Ecto neural progenitor cell (in vitro differentiated cells): ENCODE results near the gene SH3YL1.
"Not testable (repeated sequence)": the region's sequence is repeated elsewhere in the genome, so short reads cannot be mapped to it uniquely, and the experiment has no call there.

Experiments used
- DNase-seq: peaks from one replicate; pipeline ENCODE4 v3.0.0-alpha.2; 2018; ENCODE audit warnings: low spot score

SH3YL1 gene

GRCh38 chr2:177733-178132, 86.1 kb downstream of the SH3YL1 start:
- DNase-seq, result no peak

DNA sequence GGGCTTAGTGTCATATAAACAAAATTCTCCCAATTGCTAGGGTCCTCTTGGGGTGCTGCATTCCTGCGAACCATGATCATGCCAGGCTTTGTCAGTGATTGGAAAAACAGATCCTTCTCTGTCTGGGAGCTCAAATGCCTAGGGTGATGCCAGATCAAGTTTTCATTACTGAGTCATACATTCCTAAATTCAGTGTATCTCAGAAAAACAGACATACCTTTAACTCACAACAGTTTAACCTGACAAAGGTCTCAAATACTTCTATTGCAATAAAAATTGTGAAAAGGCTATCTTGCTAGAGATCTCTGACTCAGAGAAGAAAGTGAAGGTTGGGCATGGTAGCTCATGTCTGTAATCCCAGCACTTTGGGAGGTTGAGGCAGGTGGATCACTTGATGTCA, 86.9 kb downstream of the SH3YL1 start:
- DNase-seq, result no peak

DNA sequence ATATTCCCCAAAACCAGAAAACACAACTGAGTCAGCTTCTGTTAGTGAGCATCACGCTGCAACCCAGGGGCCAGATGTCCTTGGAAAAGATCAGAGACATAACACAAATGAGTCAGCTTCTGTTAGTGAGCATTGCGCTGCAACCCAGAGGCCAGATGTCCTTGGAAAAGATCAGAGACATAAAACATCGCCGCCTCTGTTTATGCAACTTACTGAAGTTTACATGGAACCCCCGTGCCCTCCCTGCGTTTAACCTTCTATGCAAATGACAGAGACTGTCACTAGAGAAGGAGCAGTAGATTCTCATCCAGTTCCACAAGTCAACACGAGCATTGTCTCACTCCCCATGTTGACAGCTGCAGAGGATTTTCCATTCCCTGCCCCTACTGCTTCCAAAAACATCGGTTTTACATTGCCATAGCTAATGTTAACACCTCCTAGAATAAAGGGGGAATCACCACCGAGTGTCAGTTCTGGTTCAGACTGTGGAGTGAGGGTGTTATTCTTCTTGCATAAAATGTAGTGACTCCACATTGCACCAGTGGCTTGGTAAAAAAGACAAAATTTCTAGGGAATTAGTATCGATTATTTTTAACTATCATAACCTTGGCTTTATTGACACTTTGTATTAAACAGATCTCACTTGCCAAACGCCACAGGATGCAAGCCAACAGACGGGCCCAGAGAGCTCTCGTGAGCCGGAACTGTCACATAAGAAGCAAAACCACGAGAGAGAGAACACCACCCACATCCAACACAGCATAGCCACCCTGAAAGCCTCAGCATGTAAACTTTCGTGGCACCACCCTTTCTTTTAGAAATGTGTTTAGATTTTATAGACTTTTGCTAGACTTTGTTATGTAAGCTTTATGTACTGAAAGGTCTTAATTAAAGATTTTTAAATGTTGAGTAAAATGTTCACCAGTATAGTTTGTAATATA, 87.7 kb downstream of the SH3YL1 start:
- no peak for DNase-seq

GRCh38 chr2:175161-175786, 88.6 kb downstream of the SH3YL1 start:
- DNase-seq, result no peak

DNA sequence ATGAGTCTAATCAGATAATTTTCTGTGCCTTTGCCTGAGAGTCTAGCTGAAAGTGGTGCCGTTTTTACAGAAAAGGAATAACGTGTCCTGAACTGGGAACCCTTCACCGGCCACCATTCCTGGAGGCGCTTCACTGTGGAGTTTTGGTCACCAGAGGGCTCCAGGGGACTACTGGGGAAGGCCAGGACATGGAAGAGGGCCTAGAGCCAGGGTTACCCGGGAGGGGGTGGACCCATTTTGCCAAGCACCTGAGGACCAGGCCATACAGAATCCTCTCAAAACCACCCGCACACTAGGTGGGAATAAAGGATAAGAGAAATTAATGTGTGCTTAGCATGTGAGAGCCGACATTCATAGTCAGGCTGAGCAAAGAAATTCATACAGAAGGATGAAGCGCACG, 91.7 kb downstream of the SH3YL1 start:
- DNase-seq, result not testable (repeated sequence)

- DNase-seq, result no peak
These were observed 94.1 kb downstream of the SH3YL1 start for GRCh38 chr2:169741-170140.
